Urothelium cell line (cell line): ENCODE data around the gene MCF2L2.

Source experiments
- DNase-seq: peaks from one replicate; pipeline ENCODE4 v3.0.0; 2011; ENCODE audit warnings: low spot score, mixed read lengths
- FAIRE-seq: peaks from 2 replicates; lab custom pipeline; 2011; peaks lifted over from hg19 to GRCh38; lab: Jason Lieb, UNC

The MCF2L2 gene

DNA sequence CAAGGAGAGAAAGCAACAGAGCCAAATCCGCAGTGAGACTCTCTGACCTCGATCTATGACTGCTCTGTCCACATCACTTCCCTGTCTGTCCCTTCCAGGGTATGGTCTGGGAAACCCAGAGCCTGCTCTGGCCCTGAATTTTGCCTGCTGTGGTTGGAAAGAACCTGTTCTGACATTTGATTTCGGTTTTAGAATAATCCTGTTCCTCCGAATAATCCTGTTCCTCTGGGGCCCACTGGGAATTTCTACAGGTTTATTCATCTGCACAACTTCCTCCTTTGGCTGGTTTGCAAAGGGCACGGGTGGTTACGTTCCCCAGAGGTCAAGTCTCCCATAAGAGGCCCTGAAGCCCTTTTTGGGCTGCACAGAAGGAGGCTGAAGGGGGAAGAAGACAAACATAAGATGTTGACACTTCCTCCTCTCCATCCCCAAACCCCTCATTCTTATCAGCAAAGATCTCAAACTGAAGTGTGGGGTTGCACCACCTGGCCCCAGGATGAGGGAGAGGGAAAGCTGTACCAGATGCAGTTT is 276.5 kb downstream of the MCF2L2 start:
- no peak for DNase-seq
- FAIRE-seq = no peak

DNA sequence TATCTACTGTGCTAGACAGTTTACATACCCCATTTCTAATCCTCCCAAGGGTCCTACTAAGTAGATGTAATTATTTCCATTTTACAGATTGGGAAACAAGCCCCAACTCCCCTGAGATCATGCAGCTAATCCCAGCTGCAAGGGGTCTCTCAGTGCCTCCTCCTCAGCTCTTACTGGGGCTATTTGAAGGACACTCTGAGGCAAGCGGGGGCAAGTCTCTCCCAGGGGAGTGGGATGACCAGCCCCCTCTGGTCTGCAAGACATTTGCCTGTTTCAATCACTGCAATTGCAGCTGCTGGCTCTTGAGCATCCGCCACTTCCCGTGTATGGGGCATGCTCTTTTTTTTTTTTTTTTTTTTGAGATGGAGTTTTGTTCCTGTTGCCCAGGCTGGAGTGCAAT is 277.3 kb downstream of the MCF2L2 start:
- FAIRE-seq = no peak
- DNase-seq = no peak

DNA sequence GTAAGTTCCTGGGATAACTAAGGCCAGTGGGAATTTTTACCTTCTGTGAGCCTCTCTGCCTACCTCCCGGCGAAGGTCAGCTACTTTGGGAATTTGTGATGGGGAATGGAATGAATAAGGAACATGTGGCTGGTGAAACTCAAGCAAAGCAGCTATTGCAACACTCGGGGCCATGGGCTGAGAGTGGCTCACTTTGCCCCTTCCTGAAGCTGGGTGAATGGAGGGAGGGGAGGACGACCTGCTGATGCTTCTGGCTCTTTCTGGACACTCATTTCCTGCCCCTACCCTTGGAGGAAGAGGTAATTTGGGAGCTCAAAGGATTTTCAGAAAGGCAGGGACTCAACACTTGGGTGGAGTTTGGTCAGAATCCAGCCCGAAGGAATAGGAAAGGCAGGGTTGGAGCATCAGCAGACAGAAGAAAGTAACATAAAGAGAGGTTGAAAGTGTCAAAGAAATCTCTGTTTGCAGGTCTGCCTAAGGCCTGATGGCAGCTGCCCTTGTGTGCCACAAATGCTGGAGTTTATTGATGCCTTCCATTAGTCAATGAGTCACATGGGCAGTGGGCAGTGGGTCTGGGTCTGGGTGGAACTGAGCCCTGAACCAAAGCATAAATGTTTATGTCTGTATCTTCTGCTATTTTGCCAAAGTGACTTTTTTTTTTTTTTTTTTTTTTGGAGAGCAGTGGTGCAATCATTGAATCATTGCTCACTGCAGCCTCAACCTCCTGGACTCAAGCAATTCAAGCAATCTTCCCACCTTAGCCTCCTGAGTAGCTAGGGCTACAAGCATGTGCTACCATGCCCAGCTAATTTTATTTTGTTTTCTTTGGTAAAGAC is 278.3 kb downstream of the MCF2L2 start:
- no peak for DNase-seq
- no peak for FAIRE-seq

DNA sequence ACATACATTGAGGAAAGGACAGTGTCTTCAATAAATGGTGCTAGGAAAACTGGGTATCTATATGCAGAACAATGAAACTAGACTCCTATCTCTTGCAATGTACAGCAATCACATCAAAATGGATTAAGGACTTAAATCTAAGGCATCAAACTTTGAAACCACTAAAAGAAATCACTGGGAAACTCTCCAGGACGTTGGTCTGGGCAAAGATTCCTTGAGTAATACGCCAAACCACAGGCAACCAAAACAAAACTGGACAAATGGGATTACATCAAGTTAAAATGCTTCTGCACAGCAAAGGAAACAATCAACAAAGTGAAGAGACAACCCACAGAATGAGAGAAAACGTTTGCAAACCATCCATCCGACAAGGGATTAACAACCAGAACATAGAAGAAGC is 280.4 kb downstream of the MCF2L2 start:
- FAIRE-seq (no peak), DNase-seq (no peak)

DNA sequence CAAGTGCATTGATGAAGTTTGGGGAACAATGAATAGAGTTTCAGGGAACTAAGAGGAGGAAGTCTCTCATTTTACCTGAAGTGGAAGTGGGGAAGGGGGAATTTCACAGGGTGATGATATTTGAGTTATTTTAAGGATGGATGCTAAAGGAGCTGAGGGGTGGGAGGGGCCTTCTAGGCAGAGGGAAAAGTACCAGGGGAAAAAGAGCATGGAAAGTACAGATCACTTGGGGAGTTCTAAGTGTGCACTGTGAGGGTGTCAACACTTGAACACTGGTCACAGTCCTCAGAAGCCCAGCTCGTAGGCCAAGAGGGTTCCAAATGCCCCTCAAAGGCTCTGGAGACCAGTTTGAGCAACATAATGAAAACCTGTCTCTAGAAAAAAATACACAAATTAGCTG is 284.1 kb downstream of the MCF2L2 start:
- FAIRE-seq (no peak), DNase-seq (no peak)

DNA sequence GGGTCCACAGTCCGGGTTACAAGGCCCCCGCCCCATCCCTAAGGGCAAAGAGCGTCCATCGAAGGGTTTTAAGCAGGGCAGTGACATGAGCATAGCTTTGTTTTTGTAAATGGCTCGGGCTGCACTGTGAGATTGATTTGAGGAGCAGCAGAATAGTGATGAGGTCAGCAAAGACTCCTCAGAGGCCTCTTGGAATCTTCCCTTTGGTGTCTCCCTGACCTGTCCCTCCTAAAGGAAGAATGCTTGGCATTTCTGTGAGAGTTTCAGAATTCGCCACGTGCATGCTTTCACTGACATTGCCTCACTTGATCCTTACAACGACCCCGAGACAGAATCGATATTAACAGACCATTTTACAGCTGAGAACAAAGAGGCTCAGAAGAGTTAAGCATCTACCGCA is 286.2 kb downstream of the MCF2L2 start:
- DNase-seq (peak; percentile 38), FAIRE-seq (no peak)

DNA sequence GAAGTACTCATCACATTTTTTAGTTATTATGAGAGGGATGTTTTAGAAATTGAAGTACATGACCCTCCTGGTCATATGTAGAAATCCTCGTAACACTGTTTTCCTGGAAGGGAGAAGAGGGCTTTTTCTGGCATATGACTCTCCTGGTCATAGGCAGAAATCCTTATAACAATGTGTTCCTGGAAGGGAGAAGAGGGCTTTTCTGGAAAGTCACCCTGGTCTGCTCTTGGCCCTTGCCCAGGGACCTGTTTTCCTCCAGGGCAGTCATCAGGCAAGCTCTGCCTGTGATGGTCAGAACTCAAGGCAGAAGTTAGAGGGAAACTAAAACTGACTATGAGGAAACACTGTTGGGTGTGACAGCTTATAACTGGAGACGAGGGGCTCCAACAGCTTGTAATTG is 293.6 kb downstream of the MCF2L2 start:
- FAIRE-seq (no peak), DNase-seq (no peak)

DNA sequence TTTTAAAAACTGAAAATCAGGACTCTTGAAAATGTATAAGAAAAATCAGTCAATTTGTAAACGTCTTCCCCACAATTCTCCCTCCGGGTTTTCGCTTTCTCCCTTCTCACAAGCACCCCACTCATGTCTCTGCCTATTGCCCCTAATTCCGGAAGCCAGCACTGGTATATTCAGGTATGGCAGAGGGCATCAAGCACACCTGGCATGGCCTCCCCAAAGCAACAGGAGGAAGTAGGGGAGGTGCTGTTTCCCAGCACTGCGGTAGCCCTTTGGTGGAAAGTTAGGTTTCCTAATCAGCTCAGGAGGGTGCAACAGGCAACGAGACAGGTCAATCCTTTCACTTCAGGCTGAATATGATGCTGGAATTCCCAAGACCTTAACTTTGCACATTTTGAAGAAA is 296.0 kb downstream of the MCF2L2 start:
- no peak for FAIRE-seq
- no peak for DNase-seq

DNA sequence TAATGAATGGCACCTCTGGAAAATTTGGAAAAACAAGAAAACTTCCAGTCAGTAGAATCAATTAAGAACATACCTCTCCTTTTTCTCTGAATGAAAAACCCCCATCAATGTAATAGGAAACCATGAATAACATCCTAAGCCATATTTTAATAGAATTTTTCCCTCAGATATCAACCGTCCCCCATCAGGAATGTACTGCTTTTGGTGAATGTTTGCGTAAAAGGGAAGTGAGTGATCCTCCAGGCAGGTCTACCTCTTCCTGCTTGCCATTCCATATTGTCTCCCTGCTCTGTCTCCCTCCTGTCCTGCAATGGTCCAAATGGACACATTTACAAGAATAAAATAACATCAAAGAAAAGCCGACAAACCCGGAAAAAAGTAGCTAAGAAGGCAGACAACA is 296.7 kb downstream of the MCF2L2 start:
- FAIRE-seq (no peak), DNase-seq (no peak)

DNA sequence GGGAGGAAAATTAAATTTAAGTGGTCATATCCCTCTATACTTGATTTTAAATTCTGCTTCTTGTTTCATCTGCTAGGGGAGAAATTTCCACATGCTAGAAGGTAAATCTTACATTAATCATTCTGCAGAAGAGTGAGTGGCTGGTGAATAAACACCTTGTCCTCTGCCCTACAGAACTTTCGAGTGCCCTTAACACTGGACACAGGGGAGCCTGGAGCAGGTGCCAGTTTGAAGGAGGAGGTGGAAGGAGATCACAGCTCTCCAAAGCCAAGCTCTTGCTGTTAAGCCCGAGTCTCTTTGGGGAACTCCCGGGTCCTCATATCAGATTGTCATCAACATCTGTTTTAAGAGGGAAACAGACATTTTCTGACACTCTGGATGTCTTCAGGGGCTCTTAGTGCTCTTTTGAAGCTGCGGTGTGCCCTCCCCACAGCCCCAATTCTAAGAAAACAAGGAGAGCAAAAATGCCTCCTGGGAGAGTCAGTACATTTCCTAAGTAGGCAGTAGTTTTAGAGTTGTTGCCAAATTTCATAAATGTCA is 297.2 kb downstream of the MCF2L2 start:
- DNase-seq = no peak
- FAIRE-seq = no peak

DNA sequence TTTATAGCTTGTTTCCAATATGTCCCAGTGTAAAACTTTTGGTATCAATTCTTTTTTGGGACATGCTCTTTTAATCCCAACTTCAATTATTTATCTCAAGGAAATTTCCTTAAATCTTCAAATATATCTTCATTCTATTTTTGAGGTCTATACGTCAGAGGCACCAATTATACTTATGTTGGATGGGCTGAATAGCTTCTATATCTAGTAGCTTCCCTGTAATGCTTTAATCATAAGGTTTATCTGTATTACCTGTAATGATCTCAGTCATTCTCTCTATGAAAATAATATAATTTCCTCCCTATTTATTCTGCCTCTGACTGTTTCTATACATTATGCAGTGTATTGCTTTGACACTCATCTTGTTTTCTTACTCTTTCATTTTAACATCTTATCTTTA is 299.2 kb downstream of the MCF2L2 start:
- FAIRE-seq (no peak), DNase-seq (no peak)

DNA sequence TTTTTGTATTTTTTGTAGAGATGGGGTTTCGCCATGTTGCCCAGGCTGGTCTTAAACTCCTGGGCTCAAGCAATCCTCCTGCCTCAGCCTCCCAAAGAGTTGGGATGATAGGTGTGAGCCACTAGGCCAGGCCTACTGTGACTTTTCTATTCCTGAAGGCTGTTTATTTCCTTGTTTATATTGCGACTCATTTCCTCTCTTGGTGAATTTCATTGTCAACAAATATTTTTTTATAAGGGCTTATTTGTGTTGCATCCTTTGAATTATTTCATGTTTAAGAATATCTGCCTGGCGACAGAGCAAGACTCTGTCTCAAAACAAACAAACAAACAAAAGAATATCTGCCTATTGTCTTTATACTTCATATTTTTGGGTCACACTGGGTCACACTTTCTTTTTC is 299.7 kb downstream of the MCF2L2 start:
- no peak for FAIRE-seq
- no peak for DNase-seq
